GM12891 (cell line): ENCODE data around the gene RAD18.

Experiments
- PAX5 ChIP-seq: IDR thresholded peaks from 2 replicates; pipeline ENCODE4 v1.6.1; 2011; ENCODE audit warnings: low read length, moderate library complexity, mild to moderate bottlenecking; ENCODE audit not compliant: insufficient read depth, severe bottlenecking
- POLR2A ChIP-seq: IDR thresholded peaks from 2 replicates; pipeline ENCODE4 v1.6.1; 2011; ENCODE audit warnings: low read depth, low read length, control low read depth
- POLR2AphosphoS5 ChIP-seq: IDR thresholded peaks from 2 replicates; pipeline ENCODE4 v1.6.1; 2011; ENCODE audit warnings: low read depth, low read length, control low read depth
- SPI1 ChIP-seq: IDR thresholded peaks from 2 replicates; pipeline ENCODE4 v1.6.1; 2011; ENCODE audit warnings: low read depth, low read length, control low read depth
- TAF1 ChIP-seq: IDR thresholded peaks from 2 replicates; pipeline ENCODE4 v1.6.1; 2011; ENCODE audit warnings: low read depth, low read length, control low read depth

DNA sequence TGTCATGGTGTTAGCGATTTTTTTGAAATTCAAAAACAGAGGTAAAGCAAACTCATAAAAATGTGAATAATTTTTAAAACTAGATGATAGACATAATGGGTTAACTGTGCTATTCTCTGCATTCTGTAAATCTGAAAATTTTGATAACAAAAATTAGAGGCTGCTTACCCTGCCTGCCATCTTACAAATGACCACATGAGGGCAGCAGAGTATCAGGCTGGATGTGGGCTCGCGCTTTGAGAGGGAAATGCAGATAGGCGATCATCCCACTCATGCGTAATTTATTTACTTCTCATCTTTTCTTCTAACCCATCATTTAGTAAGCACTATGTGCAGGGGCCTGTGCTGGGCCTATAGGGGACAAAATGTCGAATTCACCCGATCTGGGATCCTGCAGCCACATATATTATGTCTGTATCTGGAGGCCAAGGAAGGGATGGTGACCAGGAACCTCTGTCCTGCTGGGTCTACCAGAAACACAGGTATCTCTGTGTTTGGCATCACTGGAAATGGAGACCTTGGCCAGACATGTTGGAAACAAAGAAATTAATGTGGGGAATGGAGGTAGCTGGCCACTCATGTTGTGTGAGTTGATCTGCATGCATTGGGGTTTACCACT is 7.8 kb upstream of the RAD18 start:
- no peak for TF ChIP-seq POLR2AphosphoS5
- TF ChIP-seq POLR2A: no peak
- no peak for TF ChIP-seq PAX5
- no peak for TF ChIP-seq SPI1
- no peak for TF ChIP-seq TAF1
